PC-3 (cell line): ENCODE data around the gene LCTL.

Source experiments
- CTCF ChIP-seq: fragments of 300-600 bp; sonication (generic); conservative IDR thresholded peaks from 2 replicates; pipeline ENCODE4 v1.5.1; 2017; ENCODE audit warnings: antibody characterized with exemption, low read depth, mild to moderate bottlenecking, low read length
- EZH2phosphoT487 ChIP-seq: fragments of 300-600 bp; sonication (generic); IDR thresholded peaks from 2 replicates; pipeline ENCODE4 v1.6.1; 2018; ENCODE audit warnings: mild to moderate bottlenecking, antibody characterized with exemption, low read length, borderline replicate concordance

GRCh38 chr15:66598095-66598815, 32.5 kb upstream of the LCTL start:
- TF ChIP-seq CTCF (no peak), EZH2phosphoT487 (no peak)
